H9 (cell line): Measurements from ENCODE around the gene SLC22A5. TPM values are rescaled to one million over a fixed set of nuclear protein-coding genes. Genes with fewer than 3 reads are reported as not detected.

Experiments
- DNase-seq: peaks from one replicate; pipeline ENCODE4 v3.0.0-alpha.2; 2017
- H2AFZ ChIP-seq: one replicate; pipeline ENCODE4 v1.6.1; 2013; ENCODE audit warnings: mild to moderate bottlenecking, low read length, control low read depth, moderate library complexity
- H2AK5ac ChIP-seq: 2 replicates; pipeline ENCODE4 v1.6.1; 2013; ENCODE audit warnings: low read length, control low read depth, mixed read lengths; ENCODE audit not compliant: insufficient read length
- H2BK120ac ChIP-seq: one replicate; pipeline ENCODE4 v1.6.1; 2013; ENCODE audit warnings: low read depth, mild to moderate bottlenecking, low read length, control low read depth, inconsistent platforms; ENCODE audit not compliant: poor library complexity, severe bottlenecking
- H2BK12ac ChIP-seq: 2 replicates; pipeline ENCODE4 v1.6.1; 2013; ENCODE audit warnings: low read length, control low read depth, mixed read lengths, low read depth; ENCODE audit not compliant: insufficient read length
- H2BK15ac ChIP-seq: 2 replicates; pipeline ENCODE4 v1.6.1; 2013; ENCODE audit warnings: low read depth, low read length, control low read depth
- H2BK20ac ChIP-seq: one replicate; pipeline ENCODE4 v1.6.1; 2013; ENCODE audit warnings: low read depth, mild to moderate bottlenecking, low read length, control low read depth, inconsistent platforms; ENCODE audit not compliant: poor library complexity, severe bottlenecking
- H2BK5ac ChIP-seq: 2 replicates; pipeline ENCODE4 v1.6.1; 2013; ENCODE audit warnings: low read length, control low read depth, mixed read lengths; ENCODE audit not compliant: insufficient read length
- H3K14ac ChIP-seq: 2 replicates; pipeline ENCODE4 v1.6.1; 2013; ENCODE audit warnings: low read length, control low read depth; ENCODE audit not compliant: insufficient read depth
- H3K18ac ChIP-seq: 2 replicates; pipeline ENCODE4 v1.6.1; 2013; ENCODE audit warnings: low read depth, mild to moderate bottlenecking, mixed read lengths, low read length, control low read depth; ENCODE audit not compliant: insufficient read length
- H3K23ac ChIP-seq: 2 replicates; pipeline ENCODE4 v1.6.1; 2013; ENCODE audit warnings: low read length, control low read depth, mixed read lengths, low read depth; ENCODE audit not compliant: insufficient read length
- H3K23me2 ChIP-seq: 2 replicates; pipeline ENCODE4 v1.6.1; 2013; ENCODE audit warnings: low read depth, mild to moderate bottlenecking, mixed read lengths, low read length, control low read depth; ENCODE audit not compliant: insufficient read length, poor library complexity, severe bottlenecking
- H3K27ac ChIP-seq: 2 replicates; pipeline ENCODE4 v1.5.1; 2013; ENCODE audit warnings: low read length, control low read depth, mixed read lengths, low read depth; ENCODE audit not compliant: insufficient read length
- H3K27me3 ChIP-seq: 2 replicates; pipeline ENCODE4 v1.6.1; 2013; ENCODE audit warnings: low read length, control low read depth, inconsistent platforms; ENCODE audit not compliant: insufficient read depth
- H3K4ac ChIP-seq: 2 replicates; pipeline ENCODE4 v1.6.1; 2013; ENCODE audit warnings: low read depth, mild to moderate bottlenecking, control low read depth, inconsistent platforms, low read length, moderate library complexity
- H3K4me1 ChIP-seq: 2 replicates; pipeline ENCODE4 v1.6.1; 2013; ENCODE audit warnings: low read length, control low read depth, inconsistent platforms; ENCODE audit not compliant: insufficient read depth
- H3K4me2 ChIP-seq: 2 replicates; pipeline ENCODE4 v1.6.1; 2013; ENCODE audit warnings: low read length, control low read depth, mixed read lengths; ENCODE audit not compliant: insufficient read length, insufficient read depth
- H3K56ac ChIP-seq: 2 replicates; pipeline ENCODE4 v1.6.1; 2013; ENCODE audit warnings: low read depth, mild to moderate bottlenecking, mixed read lengths, low read length, control low read depth; ENCODE audit not compliant: insufficient read length
- H3K79me1 ChIP-seq: 2 replicates; pipeline ENCODE4 v1.6.1; 2013; ENCODE audit warnings: low read depth, mild to moderate bottlenecking, moderate library complexity, low read length, control low read depth, inconsistent platforms; ENCODE audit not compliant: insufficient read depth, poor library complexity, severe bottlenecking
- H3K79me2 ChIP-seq: 2 replicates; pipeline ENCODE4 v1.6.1; 2013; ENCODE audit warnings: low read length, control low read depth, inconsistent platforms; ENCODE audit not compliant: insufficient read depth
- H3K9ac ChIP-seq: 2 replicates; pipeline ENCODE4 v1.6.1; 2013; ENCODE audit warnings: low read length, control low read depth, mixed read lengths; ENCODE audit not compliant: insufficient read length; ENCODE audit errors: extremely low read depth
- H3K9me3 ChIP-seq: one replicate; pipeline ENCODE4 v1.6.1; 2013; ENCODE audit warnings: low read depth, low read length, inconsistent platforms; ENCODE audit not compliant: control insufficient read depth
- H3T11ph ChIP-seq: one replicate; pipeline ENCODE4 v1.6.1; 2013; ENCODE audit warnings: mild to moderate bottlenecking, low read length, control low read depth, inconsistent platforms
- H4K20me1 ChIP-seq: one replicate; pipeline ENCODE4 v1.6.1; 2013; ENCODE audit not compliant: control insufficient read depth, insufficient read length, insufficient read depth
- H4K5ac ChIP-seq: 2 replicates; pipeline ENCODE4 v1.6.1; 2013; ENCODE audit warnings: low read depth, mild to moderate bottlenecking, mixed read lengths, low read length, control low read depth; ENCODE audit not compliant: insufficient read length
- H4K8ac ChIP-seq: replicated peaks from 2 replicates; pipeline ENCODE4 v1.6.1; 2013; ENCODE audit warnings: low read length, control low read depth, mixed read lengths, low read depth; ENCODE audit not compliant: insufficient read length
- H4K91ac ChIP-seq: 2 replicates; pipeline ENCODE4 v1.6.1; 2013; ENCODE audit warnings: low read depth, mild to moderate bottlenecking, moderate library complexity, mixed read lengths, low read length, control low read depth; ENCODE audit not compliant: insufficient read length
- H3K27ac Mint-ChIP-seq, 3 experiments: 2 replicates in 2 of 3; 3 replicates in 1 of 3; pipeline ENCODE4 v1.8.0; 2020 to 2021; ENCODE audit warnings: mixed read lengths in 3 of 3, mild to moderate bottlenecking in 1 of 3, moderate library complexity in 1 of 3
- H3K27me3 Mint-ChIP-seq: 2 replicates; pipeline ENCODE4 v1.8.0; 2021; ENCODE audit warnings: low read depth, mild to moderate bottlenecking, moderate library complexity, mixed read lengths
- H3K36me3 Mint-ChIP-seq, 3 experiments: 2 replicates in 2 of 3; 3 replicates in 1 of 3; pipeline ENCODE4 v1.8.0; 2020 to 2021; ENCODE audit warnings: low read depth in 3 of 3, mixed read lengths in 3 of 3; ENCODE audit not compliant: insufficient read depth in 1 of 3
- H3K4me1 Mint-ChIP-seq, 2 experiments: 2 replicates each; pipeline ENCODE4 v1.8.0; 2020; ENCODE audit warnings: mixed read lengths in 2 of 2
- H3K4me3 Mint-ChIP-seq, 2 experiments: 2 replicates in 1 of 2; 3 replicates in 1 of 2; pipeline ENCODE4 v1.8.0; 2020 to 2021; ENCODE audit warnings: mild to moderate bottlenecking in 2 of 2, mixed read lengths in 2 of 2, moderate library complexity in 1 of 2
- H3K9me3 Mint-ChIP-seq, 2 experiments: 2 replicates in 1 of 2; 3 replicates in 1 of 2; pipeline ENCODE4 v1.8.0; 2020; ENCODE audit warnings: mild to moderate bottlenecking in 2 of 2, mixed read lengths in 2 of 2, moderate library complexity in 1 of 2
- total RNA-seq: library from RNA; stranded (reverse); gene quantifications from 2 replicates; pipeline ENCODE4 v1.2.1, GENCODE V29; 2021
- TF ChIP-seq, protein P1 (sequence below): fragments of 200-600 bp; sonication (generic); conservative IDR thresholded peaks from 3 replicates; pipeline ENCODE4 v1.8.0; 2021; ENCODE audit warnings: antibody characterized with exemption, mild to moderate bottlenecking

The SLC22A5 gene
- total RNA-seq, 1 experiment from 2014 or later, result 3.4 TPM

DNA sequence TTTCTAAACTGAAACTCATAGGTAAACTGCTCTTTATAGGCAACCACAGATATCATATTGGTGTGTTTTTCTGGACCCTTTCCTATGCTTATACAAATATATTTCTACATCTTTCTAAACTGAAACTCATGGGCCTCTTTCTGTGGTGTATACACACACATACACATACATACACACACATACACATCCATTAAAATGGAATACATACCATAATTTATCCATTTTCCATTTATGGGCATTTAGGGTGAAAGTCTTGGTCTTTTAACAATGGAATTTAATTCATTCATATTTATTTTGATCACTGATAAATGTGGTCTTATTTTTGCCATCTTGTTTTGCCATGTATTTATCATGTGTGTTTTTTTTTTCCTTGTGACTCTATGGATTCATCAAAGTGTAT lies 44.1 kb downstream of the SLC22A5 start:
- Histone ChIP-seq H3K14ac (no peak overlapping the region), H4K8ac (no peak overlapping the region), H3K9me3 (no peaks in the 10 kb centered on the region), H3K9ac (no peak overlapping the region), H3T11ph (no peak overlapping the region), H3K27ac (no peak overlapping the region), H2BK12ac (no peak overlapping the region), H3K4me2 (no peak overlapping the region), H3K23ac (no peak overlapping the region), H3K4me1 (no peaks in the 10 kb centered on the region), H3K56ac (no peak overlapping the region), H3K79me1 (no peaks in the 10 kb centered on the region), H2BK20ac (no peak overlapping the region), H4K5ac (no peak overlapping the region), H2BK15ac (no peak overlapping the region), H2AK5ac (no peak overlapping the region), H3K23me2 (peaks cover 4% of the 10 kb centered on the region), H2BK120ac (no peak overlapping the region), H2AFZ (no peak overlapping the region), H2BK5ac (no peak overlapping the region), H3K27me3 (no peaks in the 10 kb centered on the region), H4K20me1 (no peaks in the 10 kb centered on the region), H3K4ac (no peak overlapping the region), H3K79me2 (no peaks in the 10 kb centered on the region), H3K18ac (no peak overlapping the region), H4K91ac (no peak overlapping the region)
- H3K36me3 Mint-ChIP-seq, result no peaks in the 10 kb centered on the region
- H3K4me3 Mint-ChIP-seq, result no peak overlapping the region
- no peak for DNase-seq
- H3K27me3 Mint-ChIP-seq, result peaks cover 7% of the 10 kb centered on the region
- H3K27ac Mint-ChIP-seq, result no peak overlapping the region
- H3K4me1 Mint-ChIP-seq, result peaks cover 10 to 13% of the 10 kb centered on the region in 2 experiments
- no peaks in the 10 kb centered on the region for H3K9me3 Mint-ChIP-seq
- TF ChIP-seq, protein P1, sequence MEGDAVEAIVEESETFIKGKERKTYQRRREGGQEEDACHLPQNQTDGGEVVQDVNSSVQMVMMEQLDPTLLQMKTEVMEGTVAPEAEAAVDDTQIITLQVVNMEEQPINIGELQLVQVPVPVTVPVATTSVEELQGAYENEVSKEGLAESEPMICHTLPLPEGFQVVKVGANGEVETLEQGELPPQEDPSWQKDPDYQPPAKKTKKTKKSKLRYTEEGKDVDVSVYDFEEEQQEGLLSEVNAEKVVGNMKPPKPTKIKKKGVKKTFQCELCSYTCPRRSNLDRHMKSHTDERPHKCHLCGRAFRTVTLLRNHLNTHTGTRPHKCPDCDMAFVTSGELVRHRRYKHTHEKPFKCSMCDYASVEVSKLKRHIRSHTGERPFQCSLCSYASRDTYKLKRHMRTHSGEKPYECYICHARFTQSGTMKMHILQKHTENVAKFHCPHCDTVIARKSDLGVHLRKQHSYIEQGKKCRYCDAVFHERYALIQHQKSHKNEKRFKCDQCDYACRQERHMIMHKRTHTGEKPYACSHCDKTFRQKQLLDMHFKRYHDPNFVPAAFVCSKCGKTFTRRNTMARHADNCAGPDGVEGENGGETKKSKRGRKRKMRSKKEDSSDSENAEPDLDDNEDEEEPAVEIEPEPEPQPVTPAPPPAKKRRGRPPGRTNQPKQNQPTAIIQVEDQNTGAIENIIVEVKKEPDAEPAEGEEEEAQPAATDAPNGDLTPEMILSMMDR, result no peak
